ENCODE data around the gene CX3CR1.

The CX3CR1 gene

DNA sequence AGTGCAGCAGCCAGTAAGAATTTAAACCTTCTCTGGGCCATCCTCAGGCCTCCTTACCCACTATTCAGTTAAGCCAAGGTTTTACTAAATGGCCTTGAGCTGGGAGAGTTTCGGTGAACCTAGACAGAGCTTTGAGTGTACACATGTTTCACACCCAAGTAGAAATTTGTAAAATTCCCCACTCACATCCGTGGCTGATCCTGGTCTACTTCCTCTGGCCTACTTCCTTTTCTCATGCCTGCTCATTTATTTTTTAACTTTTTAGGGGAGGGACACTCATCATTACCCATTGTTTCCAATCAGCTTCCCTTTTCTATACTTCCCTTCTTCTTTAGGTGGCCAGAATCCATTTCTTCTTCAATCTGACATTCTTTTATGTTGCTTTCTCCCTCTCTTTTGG lies 7.6 kb downstream of the CX3CR1 start:
- no peaks in the 10 kb centered on the region for H3K27me3 ChIP-seq
- intact Hi-C loops (cut with DNase I; ENCODE audit: low total_unique reads): no loop called here
- H3K4me3 ChIP-seq: no peak overlapping the region
- peaks cover 0 to 17% (median 0%) of the 10 kb centered on the region in 4 donors for H3K4me1 ChIP-seq
- TF ChIP-seq, protein P1, sequence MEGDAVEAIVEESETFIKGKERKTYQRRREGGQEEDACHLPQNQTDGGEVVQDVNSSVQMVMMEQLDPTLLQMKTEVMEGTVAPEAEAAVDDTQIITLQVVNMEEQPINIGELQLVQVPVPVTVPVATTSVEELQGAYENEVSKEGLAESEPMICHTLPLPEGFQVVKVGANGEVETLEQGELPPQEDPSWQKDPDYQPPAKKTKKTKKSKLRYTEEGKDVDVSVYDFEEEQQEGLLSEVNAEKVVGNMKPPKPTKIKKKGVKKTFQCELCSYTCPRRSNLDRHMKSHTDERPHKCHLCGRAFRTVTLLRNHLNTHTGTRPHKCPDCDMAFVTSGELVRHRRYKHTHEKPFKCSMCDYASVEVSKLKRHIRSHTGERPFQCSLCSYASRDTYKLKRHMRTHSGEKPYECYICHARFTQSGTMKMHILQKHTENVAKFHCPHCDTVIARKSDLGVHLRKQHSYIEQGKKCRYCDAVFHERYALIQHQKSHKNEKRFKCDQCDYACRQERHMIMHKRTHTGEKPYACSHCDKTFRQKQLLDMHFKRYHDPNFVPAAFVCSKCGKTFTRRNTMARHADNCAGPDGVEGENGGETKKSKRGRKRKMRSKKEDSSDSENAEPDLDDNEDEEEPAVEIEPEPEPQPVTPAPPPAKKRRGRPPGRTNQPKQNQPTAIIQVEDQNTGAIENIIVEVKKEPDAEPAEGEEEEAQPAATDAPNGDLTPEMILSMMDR (IDR thresholded peaks at IDR 0.05): no peak
- no peaks in the 10 kb centered on the region for H3K9me3 ChIP-seq
- no peak overlapping the region for H3K27ac ChIP-seq
- DNase-seq: no peak
- H3K36me3 ChIP-seq: no peaks in the 10 kb centered on the region

DNA sequence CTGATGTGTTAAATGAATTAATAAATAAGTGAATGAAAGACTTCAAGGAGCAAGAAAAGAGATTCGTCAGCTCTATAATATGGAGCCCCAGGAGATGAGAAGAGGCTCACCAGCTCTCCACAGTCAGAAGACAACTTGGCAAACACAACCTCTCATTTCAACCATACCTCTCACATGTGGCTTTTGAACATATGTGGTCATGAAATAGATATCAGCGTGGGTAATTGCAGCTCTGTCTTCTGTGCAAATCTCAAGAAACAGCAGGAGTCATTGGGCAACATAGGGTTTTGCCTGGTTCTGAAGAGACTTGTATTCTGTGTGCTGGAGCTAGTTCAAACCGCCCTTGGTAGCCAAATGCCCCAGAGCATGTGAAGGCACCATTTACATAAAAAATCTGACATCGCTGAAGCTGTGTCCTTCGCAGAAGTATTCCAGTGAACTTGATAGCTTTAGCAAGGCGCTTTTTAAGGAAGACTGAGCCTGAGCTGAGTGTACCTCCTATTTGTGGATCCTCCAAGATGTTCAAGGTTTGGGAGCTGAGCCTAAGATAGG lies 8.4 kb downstream of the CX3CR1 start:
- TF ChIP-seq, protein P1 (IDR thresholded peaks at IDR 0.05): no peak
- no peaks in the 10 kb centered on the region for H3K9me3 ChIP-seq
- H3K4me3 ChIP-seq: no peak overlapping the region
- DNase-seq: no peak
- no peaks in the 10 kb centered on the region for H3K36me3 ChIP-seq
- no peaks in the 10 kb centered on the region for H3K27me3 ChIP-seq
- intact Hi-C loops (cut with DNase I; ENCODE audit: low total_unique reads): no loop called here
- no peak overlapping the region for H3K27ac ChIP-seq
- H3K4me1 ChIP-seq: peaks cover 0 to 17% (median 0%) of the 10 kb centered on the region in 4 donors

DNA sequence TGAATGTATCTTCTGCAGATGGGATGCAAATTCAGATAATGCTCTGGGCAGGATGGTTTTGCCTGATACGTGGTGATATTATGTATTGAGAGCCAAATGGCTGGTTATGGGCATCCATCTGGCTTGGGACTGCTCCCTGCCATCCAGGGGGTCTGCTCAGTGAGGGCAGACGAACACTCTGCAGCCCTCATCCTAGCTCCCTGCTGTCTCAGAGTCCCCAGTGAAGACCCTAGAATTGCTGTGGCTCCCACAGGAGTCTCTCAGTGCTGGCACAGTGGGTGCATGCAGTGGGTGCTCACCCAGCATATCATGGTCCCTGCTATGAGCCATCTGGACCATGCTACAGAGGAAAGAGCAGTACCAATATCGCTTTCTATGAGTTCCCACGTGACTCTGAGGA lies 10.3 kb downstream of the CX3CR1 start:
- no peak for DNase-seq

DNA sequence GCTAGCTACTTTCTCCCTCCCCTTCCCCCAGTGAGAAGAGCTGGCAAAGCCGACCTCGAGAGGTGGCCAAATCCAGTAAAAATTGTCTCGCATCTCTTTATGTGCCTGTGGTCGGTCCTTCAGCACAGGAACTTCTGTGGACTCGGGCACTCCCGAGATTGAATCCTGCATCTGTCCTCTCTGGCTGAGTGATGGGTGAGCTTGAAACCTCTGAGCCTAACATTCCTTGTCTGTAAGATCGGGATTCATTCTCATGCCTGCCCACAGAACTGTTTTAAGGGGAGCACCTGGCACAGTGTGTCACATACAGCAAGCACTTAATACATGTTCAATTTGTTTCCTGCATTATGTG lies 11.3 kb downstream of the CX3CR1 start:
- Histone ChIP-seq H3K36me3 (no peaks in the 10 kb centered on the region), H3K27ac (no peak overlapping the region), H3K4me1 (peaks cover 0 to 17% (median 0%) of the 10 kb centered on the region in 4 donors), H3K27me3 (no peaks in the 10 kb centered on the region), H3K9me3 (no peaks in the 10 kb centered on the region), H3K4me3 (no peak overlapping the region)
- DNase-seq: no peak
- TF ChIP-seq, protein P1 (IDR thresholded peaks at IDR 0.05): no peak
- intact Hi-C loops (cut with DNase I; ENCODE audit: low total_unique reads): no loop called here

More for the DNA sequence above, 10.3 kb downstream of the CX3CR1 start:
- H3K4me3 ChIP-seq: no peak overlapping the region
- H3K27ac ChIP-seq: no peak overlapping the region
- intact Hi-C loops (cut with DNase I; ENCODE audit: low total_unique reads): no loop called here
- H3K36me3 ChIP-seq: no peaks in the 10 kb centered on the region
- H3K27me3 ChIP-seq: no peaks in the 10 kb centered on the region
- H3K9me3 ChIP-seq: no peaks in the 10 kb centered on the region
- TF ChIP-seq, protein P1 (IDR thresholded peaks at IDR 0.05): no peak
- peaks cover 0 to 17% (median 0%) of the 10 kb centered on the region in 4 donors for H3K4me1 ChIP-seq

DNA sequence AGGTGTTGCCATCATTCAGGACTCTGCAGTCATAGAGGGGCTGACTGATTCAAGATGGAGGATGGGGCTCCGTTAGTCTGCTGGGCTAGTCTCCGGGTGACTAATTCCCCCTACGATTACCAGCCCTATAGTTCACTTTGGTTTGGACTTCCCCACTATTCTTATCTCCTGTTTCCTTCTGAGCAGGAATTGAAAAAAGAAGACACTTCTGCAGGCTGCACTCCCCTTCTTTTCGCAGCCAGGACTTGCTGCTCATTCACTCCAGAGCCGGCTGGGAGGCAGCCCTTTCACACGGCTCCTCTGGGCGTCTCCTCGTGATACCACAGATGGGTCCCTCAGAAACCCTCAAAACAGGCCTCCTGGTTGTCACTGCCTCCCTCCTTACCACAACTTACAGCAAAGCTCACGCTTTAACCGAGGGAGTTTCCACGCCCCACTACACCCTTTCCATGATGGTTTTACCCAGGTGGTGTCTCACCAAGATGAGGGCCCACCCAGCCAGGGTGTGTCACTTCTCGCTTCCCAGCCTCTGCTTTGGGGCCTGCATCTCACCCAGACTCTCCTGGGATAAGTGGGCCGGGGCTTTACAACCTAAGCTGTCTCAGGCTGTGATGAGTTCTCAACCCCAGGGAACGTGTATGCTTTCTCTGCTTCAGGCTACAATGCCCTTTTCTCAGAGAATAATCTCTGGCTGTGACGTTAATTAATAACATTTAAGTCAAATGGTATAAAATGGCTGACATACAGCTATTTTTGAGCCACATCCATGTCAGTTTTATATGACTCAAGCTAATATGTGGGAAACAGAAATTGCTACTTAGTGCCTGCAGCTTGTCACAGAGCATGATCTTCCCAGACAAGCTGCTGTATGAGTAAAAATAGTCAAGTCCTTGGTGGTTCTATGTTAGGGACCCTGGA lies 11.9 kb downstream of the CX3CR1 start:
- Histone ChIP-seq H3K36me3 (no peaks in the 10 kb centered on the region), H3K9me3 (no peaks in the 10 kb centered on the region), H3K4me1 (peaks cover 0 to 17% (median 0%) of the 10 kb centered on the region in 4 donors), H3K4me3 (no peak overlapping the region), H3K27ac (no peak overlapping the region), H3K27me3 (no peaks in the 10 kb centered on the region)
- TF ChIP-seq, protein P1 (IDR thresholded peaks at IDR 0.05): no peak
- intact Hi-C loops (cut with DNase I; ENCODE audit: low total_unique reads): no loop called here
- DNase-seq: no peak

All from tibial artery (tissue), 4 donors.